MM.1S (cell line): ENCODE results near the gene SP140L.
"Not testable (repeated sequence)": the region's sequence is repeated elsewhere in the genome, so short reads cannot be mapped to it uniquely, and the experiment has no call there.

Experiments
- DNase-seq: peaks from one replicate; pipeline ENCODE4 v3.0.0-alpha.2; 2015
- H2AFZ ChIP-seq: fragments of 300-600 bp; sonication (generic); 2 replicates; pipeline ENCODE4 v1.6.0; 2016; ENCODE audit warnings: antibody characterized with exemption, low read length
- H3F3A ChIP-seq: fragments of 300-600 bp; sonication (generic); 2 replicates; pipeline ENCODE4 v1.6.1; 2016; ENCODE audit warnings: mild to moderate bottlenecking, antibody characterized with exemption, low read length, moderate library complexity, mixed read lengths; ENCODE audit not compliant: insufficient read depth
- H3K27ac ChIP-seq: fragments of 300-600 bp; sonication (generic); 2 replicates; pipeline ENCODE4 v1.5.1; 2016; ENCODE audit warnings: mild to moderate bottlenecking, low read length
- H3K27me3 ChIP-seq: fragments of 300-600 bp; sonication (generic); replicated peaks from 2 replicates; pipeline ENCODE4 v1.6.0; 2016; ENCODE audit warnings: low read length; ENCODE audit not compliant: insufficient read depth
- H3K36me3 ChIP-seq: fragments of 300-600 bp; sonication (generic); replicated peaks from 2 replicates; pipeline ENCODE4 v1.6.1; 2016; ENCODE audit warnings: mild to moderate bottlenecking, low read length, mixed read lengths; ENCODE audit not compliant: insufficient read depth
- H3K4me1 ChIP-seq: fragments of 300-600 bp; sonication (generic); 2 replicates; pipeline ENCODE4 v1.6.1; 2016; ENCODE audit warnings: low read length, mixed read lengths
- H3K4me2 ChIP-seq: fragments of 300-600 bp; sonication (generic); 2 replicates; pipeline ENCODE4 v1.6.0; 2016; ENCODE audit warnings: low read depth, low read length
- H3K4me3 ChIP-seq: fragments of 300-600 bp; sonication (generic); 2 replicates; pipeline ENCODE4 v1.5.1; 2016; ENCODE audit warnings: low read length, mixed read lengths
- H3K79me2 ChIP-seq: fragments of 300-600 bp; sonication (generic); 2 replicates; pipeline ENCODE4 v1.6.1; 2016; ENCODE audit warnings: mixed run types, low read length, mixed read lengths
- H3K9ac ChIP-seq: fragments of 300-600 bp; sonication (generic); 2 replicates; pipeline ENCODE4 v1.6.1; 2016; ENCODE audit warnings: low read length, mixed read lengths
- H3K9me2 ChIP-seq: fragments of 300-600 bp; sonication (generic); replicated peaks from 2 replicates; pipeline ENCODE4 v1.6.1; 2016; ENCODE audit warnings: mild to moderate bottlenecking, low read length, mixed read lengths; ENCODE audit not compliant: insufficient read depth
- H3K9me3 ChIP-seq: fragments of 300-600 bp; sonication (generic); replicated peaks from 2 replicates; pipeline ENCODE4 v1.6.1; 2016; ENCODE audit warnings: mild to moderate bottlenecking, low read length, mixed read lengths; ENCODE audit not compliant: insufficient read depth
- H4K20me1 ChIP-seq: fragments of 300-600 bp; sonication (generic); 2 replicates; pipeline ENCODE4 v1.6.1; 2016; ENCODE audit warnings: mild to moderate bottlenecking, low read length, moderate library complexity, mixed read lengths; ENCODE audit not compliant: insufficient read depth
- CTCF ChIP-seq: fragments of 300-600 bp; sonication (generic); IDR thresholded peaks from 2 replicates; pipeline ENCODE4 v1.5.1; 2016; ENCODE audit warnings: antibody characterized with exemption, low read length, mixed read lengths
- EZH2 ChIP-seq: fragments of 300-600 bp; sonication (generic); optimal IDR thresholded peaks from 2 replicates; pipeline ENCODE3; 2017; ENCODE audit warnings: low read depth, mild to moderate bottlenecking, antibody characterized with exemption, low read length, mixed read lengths
- EZH2phosphoT487 ChIP-seq: fragments of 300-600 bp; sonication (generic); IDR thresholded peaks from 2 replicates; pipeline ENCODE4 v1.6.1; 2018; ENCODE audit warnings: antibody characterized with exemption, low read length

The SP140L gene

GRCh38 chr2:230403746-230404145 lies 76.8 kb downstream of the SP140L start:
- H3K9me2 ChIP-seq = no peaks in the 10 kb centered on the region
- no peaks in the 10 kb centered on the region for H3F3A ChIP-seq
- H3K9me3 ChIP-seq = no peaks in the 10 kb centered on the region
- no peaks in the 10 kb centered on the region for H3K36me3 ChIP-seq
- no peak overlapping the region for H3K27ac ChIP-seq
- DNase-seq = no peak
- H3K4me2 ChIP-seq = no peak overlapping the region
- H2AFZ ChIP-seq = no peak overlapping the region
- no peaks in the 10 kb centered on the region for H4K20me1 ChIP-seq
- no peak overlapping the region for H3K9ac ChIP-seq
- no peak overlapping the region for H3K4me3 ChIP-seq
- no peaks in the 10 kb centered on the region for H3K27me3 ChIP-seq
- TF ChIP-seq CTCF (no peak), EZH2phosphoT487 (no peak), EZH2 (no peak)
- H3K79me2 ChIP-seq = no peaks in the 10 kb centered on the region
- no peaks in the 10 kb centered on the region for H3K4me1 ChIP-seq

- no peak for TF ChIP-seq EZH2
- TF ChIP-seq EZH2phosphoT487 = no peak
- no peak for TF ChIP-seq CTCF
- Histone ChIP-seq H3K79me2 (no peaks in the 10 kb centered on the region), H3K9me3 (no peaks in the 10 kb centered on the region), H4K20me1 (no peaks in the 10 kb centered on the region), H3K9me2 (no peaks in the 10 kb centered on the region), H3K4me2 (no peak overlapping the region), H3K27me3 (no peaks in the 10 kb centered on the region), H3K9ac (no peak overlapping the region), H3K36me3 (no peaks in the 10 kb centered on the region), H3K4me3 (no peak overlapping the region), H3K27ac (no peak overlapping the region), H3F3A (peaks cover 2% of the 10 kb centered on the region; the same call in 1 of the 2 replicates), H2AFZ (no peak overlapping the region), H3K4me1 (peaks cover 1% of the 10 kb centered on the region)
- DNase-seq = no peak
Observed at GRCh38 chr2:230405824-230406223, 78.8 kb downstream of the SP140L start.

GRCh38 chr2:230408244-230408842 lies 81.3 kb downstream of the SP140L start:
- Histone ChIP-seq H3K36me3 (no peaks in the 10 kb centered on the region), H3K9ac (no peak overlapping the region), H3K9me3 (no peaks in the 10 kb centered on the region), H3K27me3 (no peaks in the 10 kb centered on the region), H3K79me2 (no peaks in the 10 kb centered on the region), H3K9me2 (no peaks in the 10 kb centered on the region), H2AFZ (no peak overlapping the region), H3K4me1 (peaks cover 9% of the 10 kb centered on the region), H3K4me2 (no peak overlapping the region), H3K4me3 (no peak overlapping the region), H4K20me1 (no peaks in the 10 kb centered on the region), H3F3A (peaks cover 11% of the 10 kb centered on the region), H3K27ac (no peak overlapping the region)
- no peak for TF ChIP-seq EZH2
- TF ChIP-seq CTCF = no peak
- TF ChIP-seq EZH2phosphoT487 = no peak
- no peak for DNase-seq

- H3K4me3 ChIP-seq, H3K9me3 ChIP-seq, H3K27ac ChIP-seq, H3K4me2 ChIP-seq, H2AFZ ChIP-seq, H3K79me2 ChIP-seq, H3K9me2 ChIP-seq, DNase-seq, H3K4me1 ChIP-seq, H3K36me3 ChIP-seq, H3K9ac ChIP-seq, H4K20me1 ChIP-seq, H3K27me3 ChIP-seq: not testable (repeated sequence)
- peaks cover 11% of the 10 kb centered on the region for H3F3A ChIP-seq
Observed at GRCh38 chr2:230409316-230409715, 82.3 kb downstream of the SP140L start.
